HL-60 (cell line): ENCODE data around the gene DYNC1I1.

Experiments used
- DNase-seq, 2 experiments: peaks; one replicate each; pipeline ENCODE4 v3.0.0-alpha.2; 2010 to 2020; ENCODE audit warnings: low read depth in 1 of 2, low spot score in 1 of 2
- H3K27ac ChIP-seq: fragments of 250-450 bp; sonication (Bioruptor Pico); replicated peaks from 2 replicates; pipeline ENCODE4 v1.5.1; 2020; ENCODE audit warnings: mild to moderate bottlenecking, moderate library complexity
- H3K27me3 ChIP-seq: fragments of 250-450 bp; sonication (Bioruptor Pico); 2 replicates; pipeline ENCODE4 v1.5.1; 2021; ENCODE audit warnings: mild to moderate bottlenecking, moderate library complexity; ENCODE audit not compliant: insufficient read depth, poor library complexity, severe bottlenecking
- H3K4me3 ChIP-seq: replicated peaks from 2 replicates; pipeline ENCODE4 v1.5.1; 2011; ENCODE audit warnings: mild to moderate bottlenecking, control low read depth, low read length; ENCODE audit not compliant: insufficient read depth
- CTCF ChIP-seq: IDR thresholded peaks from one replicate; pipeline ENCODE4 v1.5.1; 2011; ENCODE audit warnings: low read length, control low read depth, inconsistent platforms; ENCODE audit not compliant: insufficient read depth
- GABPA ChIP-seq: IDR thresholded peaks from 2 replicates; pipeline ENCODE4 v1.6.1; 2012; ENCODE audit warnings: low read depth
- POLR2AphosphoS5 ChIP-seq: IDR thresholded peaks from 2 replicates; pipeline ENCODE4 v1.6.1; 2012; ENCODE audit warnings: low read depth
- REST ChIP-seq: IDR thresholded peaks from 2 replicates; pipeline ENCODE4 v1.6.1; 2012; ENCODE audit warnings: low read depth; ENCODE audit not compliant: insufficient replicate concordance
- SPI1 ChIP-seq: IDR thresholded peaks from 2 replicates; pipeline ENCODE4 v1.6.1; 2012; ENCODE audit warnings: low read depth, mild to moderate bottlenecking, borderline replicate concordance

DYNC1I1 gene

GRCh38 chr7:95971716-95972115 is 199.4 kb downstream of the DYNC1I1 start:
- TF ChIP-seq SPI1, result no peak
- TF ChIP-seq REST, result no peak
- no peak for TF ChIP-seq GABPA
- no peak for TF ChIP-seq CTCF
- TF ChIP-seq POLR2AphosphoS5, result no peak
- no peak for DNase-seq

DNA sequence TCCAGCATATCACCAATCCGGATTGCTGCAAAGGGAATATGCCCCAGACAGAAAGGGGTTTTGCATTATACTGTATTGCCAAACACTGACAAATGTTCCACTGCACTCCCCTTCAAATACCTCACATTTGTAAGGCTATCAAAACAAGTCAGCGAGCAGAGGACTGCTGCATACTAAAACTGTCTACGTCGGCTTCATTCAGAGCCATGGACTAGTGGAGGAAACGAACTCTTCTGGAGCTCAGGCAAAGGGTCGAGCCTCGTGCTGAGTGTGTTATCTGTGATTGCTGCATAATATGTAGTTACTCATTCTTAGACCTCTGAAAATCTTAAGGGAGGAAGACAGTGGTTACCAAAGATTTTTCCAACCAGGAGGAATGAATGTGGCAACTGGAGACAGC is 200.2 kb downstream of the DYNC1I1 start:
- no peak for DNase-seq
- Histone ChIP-seq H3K27me3 (no peaks in the 10 kb centered on the region), H3K4me3 (no peak overlapping the region), H3K27ac (no peak overlapping the region)
- no peak for TF ChIP-seq REST
- no peak for TF ChIP-seq SPI1

More at GRCh38 chr7:95971716-95972115, 199.4 kb downstream of the DYNC1I1 start:
- H3K27ac ChIP-seq, result no peak overlapping the region
- no peak overlapping the region for H3K4me3 ChIP-seq
- no peaks in the 10 kb centered on the region for H3K27me3 ChIP-seq

DNA sequence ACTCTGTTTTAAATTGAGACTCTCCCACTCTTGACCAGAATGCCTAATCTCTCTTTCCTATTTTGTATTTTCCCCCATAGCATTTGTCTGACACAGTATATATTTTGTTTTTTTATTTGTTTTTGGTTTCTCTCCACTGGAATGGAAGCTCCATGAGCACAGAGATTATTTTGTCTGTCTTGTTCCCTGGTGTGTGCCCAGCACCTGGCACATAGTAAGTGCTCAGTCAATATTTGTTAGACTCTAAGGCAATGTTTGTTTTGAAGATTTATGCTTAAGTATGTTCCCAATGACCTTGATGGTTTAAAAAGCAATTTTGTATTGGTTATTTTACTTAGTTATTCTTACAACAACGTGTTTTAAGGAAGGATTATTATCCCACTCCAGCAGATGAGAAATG is 201.8 kb downstream of the DYNC1I1 start:
- DNase-seq, result no peak
- H3K27me3 ChIP-seq, result no peaks in the 10 kb centered on the region
- H3K27ac ChIP-seq, result no peak overlapping the region
- H3K4me3 ChIP-seq, result no peak overlapping the region
- TF ChIP-seq POLR2AphosphoS5 (no peak), CTCF (no peak), GABPA (no peak), SPI1 (no peak), REST (no peak)
